Endothelial cell of umbilical vein (primary cell): ENCODE results near the gene KRTAP5-2. TPM values are rescaled to one million over a fixed set of nuclear protein-coding genes. Genes with fewer than 3 reads are reported as not detected.

Experiments
- BruUV-seq: library from RNA; stranded (reverse); fragments of 400-500 nt; replicated peaks from 2 replicates; lab custom pipeline; 2021; lab: Mats Ljungman, UMichigan
- CTCF ChIA-PET: fragments of 300-600, 350-600 bp; sonication (Branson Sonifier 250); formaldehyde crosslinking; loops from one replicate; lab custom pipeline; 2021; ENCODE audit warnings: antibody characterized with exemption, inconsistent platforms; lab: Charles Lee
- POLR2A ChIA-PET: fragments of 300-600, 350-600 bp; sonication (Branson Sonifier 250); formaldehyde crosslinking; loops from one replicate; lab custom pipeline; 2021; ENCODE audit warnings: antibody characterized with exemption, inconsistent platforms; lab: Charles Lee
- DNase-seq: peaks from one replicate; pipeline ENCODE4 v3.0.0-alpha.2; 2011; ENCODE audit warnings: low read depth, low spot score
- FAIRE-seq: peaks from 2 replicates; lab custom pipeline; 2011; peaks lifted over from hg19 to GRCh38; lab: Jason Lieb, UNC
- H2AFZ ChIP-seq: 2 replicates; pipeline ENCODE4 v1.6.0; 2012; ENCODE audit warnings: low read depth, low read length, control low read depth, inconsistent platforms
- H3K27ac ChIP-seq: 2 replicates; pipeline ENCODE4 v1.5.1; 2011; ENCODE audit warnings: low read depth, mild to moderate bottlenecking, control low read depth, low read length, moderate library complexity; ENCODE audit not compliant: insufficient read depth
- H3K27me3 ChIP-seq, 2 experiments: 2 replicates each; pipeline versions ENCODE4 v1.6.0 to v1.6.1; 2011; ENCODE audit warnings: low read length in 2 of 2, mixed read lengths in 1 of 2; ENCODE audit not compliant: control insufficient read depth in 2 of 2, insufficient read depth in 2 of 2
- H3K36me3 ChIP-seq, 2 experiments: 2 replicates in 1 of 2; 3 replicates in 1 of 2; pipeline ENCODE4 v1.5.1; 2011; ENCODE audit warnings: low read length in 2 of 2, mild to moderate bottlenecking in 1 of 2, moderate library complexity in 1 of 2; ENCODE audit not compliant: control insufficient read depth in 2 of 2, insufficient read depth in 2 of 2; ENCODE audit errors: extremely low read depth in 1 of 2
- H3K4me1 ChIP-seq: 3 replicates; pipeline ENCODE4 v1.5.1; 2011; ENCODE audit warnings: mild to moderate bottlenecking, low read length; ENCODE audit not compliant: control insufficient read depth, insufficient read depth; ENCODE audit errors: extremely low read depth
- H3K4me2 ChIP-seq: 2 replicates; pipeline ENCODE4 v1.6.1; 2011; ENCODE audit warnings: low read length, control low read depth, mixed read lengths; ENCODE audit not compliant: insufficient read depth
- H3K4me3 ChIP-seq, 3 experiments: fragments of 200-600 bp in 1 of 3; sonication (generic), shearing (Covaris generic) in 1 of 3; replicated peaks in 1 of 3; 2 replicates each; pipeline ENCODE4 v1.5.1; 2011 to 2016; ENCODE audit warnings: control low read depth in 3 of 3, low read length in 3 of 3, mild to moderate bottlenecking in 2 of 3, inconsistent platforms in 1 of 3, low read depth in 1 of 3, moderate library complexity in 1 of 3; ENCODE audit not compliant: insufficient read depth in 1 of 3
- H3K79me2 ChIP-seq: 2 replicates; pipeline ENCODE4 v1.6.0; 2012; ENCODE audit warnings: low read length, inconsistent platforms; ENCODE audit not compliant: control insufficient read depth, insufficient read depth
- H3K9ac ChIP-seq: replicated peaks from 2 replicates; pipeline ENCODE3; 2011; ENCODE audit warnings: low read length, control low read depth; ENCODE audit not compliant: insufficient read depth; ENCODE audit errors: extremely low read depth
- H3K9me1 ChIP-seq: replicated peaks from 3 replicates; pipeline ENCODE4 v1.6.0; 2011; ENCODE audit warnings: mild to moderate bottlenecking, low read length; ENCODE audit not compliant: control insufficient read depth, insufficient read depth; ENCODE audit errors: extremely low read depth
- H3K9me3 ChIP-seq: replicated peaks from 2 replicates; pipeline ENCODE4 v1.5.1; 2012; ENCODE audit warnings: low read length, inconsistent platforms; ENCODE audit not compliant: control insufficient read depth, insufficient read depth
- H4K20me1 ChIP-seq: replicated peaks from 2 replicates; pipeline ENCODE3; 2011; ENCODE audit warnings: mild to moderate bottlenecking, low read length; ENCODE audit not compliant: control insufficient read depth, insufficient read depth; ENCODE audit errors: extremely low read depth
- EZH2 ChIP-seq: IDR thresholded peaks from 2 replicates; pipeline ENCODE4 v1.6.1; 2012; ENCODE audit warnings: borderline replicate concordance, low read depth, mild to moderate bottlenecking, moderate library complexity, low read length, inconsistent platforms; ENCODE audit not compliant: severe bottlenecking
- FOS ChIP-seq: IDR thresholded peaks from 2 replicates; pipeline ENCODE4 v1.6.1; 2011; ENCODE audit warnings: mild to moderate bottlenecking, low read length, moderate library complexity, borderline replicate concordance; ENCODE audit not compliant: insufficient read depth
- GATA2 ChIP-seq: IDR thresholded peaks from 2 replicates; pipeline ENCODE4 v1.7.0; 2011; ENCODE audit warnings: low read depth, mild to moderate bottlenecking, moderate library complexity, mixed read lengths, low read length; ENCODE audit not compliant: insufficient read length, insufficient read depth
- JUN ChIP-seq: IDR thresholded peaks from 2 replicates; pipeline ENCODE4 v1.6.1; 2011; ENCODE audit warnings: borderline replicate concordance, low read depth; ENCODE audit not compliant: insufficient read length, insufficient read depth
- MAX ChIP-seq: IDR thresholded peaks from 2 replicates; pipeline ENCODE4 v1.6.1; 2011; ENCODE audit not compliant: insufficient read depth, insufficient read length
- MYC ChIP-seq: IDR thresholded peaks from one replicate; pipeline ENCODE4 v1.6.1; 2011; ENCODE audit warnings: mild to moderate bottlenecking, low read depth, low read length
- POLR2A ChIP-seq: IDR thresholded peaks from 2 replicates; pipeline ENCODE4 v1.6.1; 2012; ENCODE audit warnings: low read depth, mild to moderate bottlenecking, control low read depth, low read length
- POLR2AphosphoS5 ChIP-seq: IDR thresholded peaks from 2 replicates; pipeline ENCODE4 v1.6.1; 2012; ENCODE audit warnings: low read depth, mild to moderate bottlenecking, control low read depth, low read length, moderate library complexity; ENCODE audit not compliant: insufficient read depth
- dilution Hi-C: fragments of 300-500 bp; cut with MboI; formaldehyde crosslinking; loops from one replicate; pipeline ENCODE4 v1.15.0; 2019; ENCODE audit warnings: low sequenced_read_pairs; ENCODE audit not compliant: extremely low pct_ligation_motif_present
- intact Hi-C: fragments of 100-400 bp; cut with micrococcal nuclease; formaldehyde crosslinking; loops from one replicate; pipeline ENCODE4 v1.10.0; 2022
- polyA plus RNA-seq, 4 experiments: library from polyadenylated mRNA; depleted of rRNA in 3 of 4; stranded (reverse) in 3 of 4; unstranded in 1 of 4; fragments of >200 nt; gene quantifications; 2 replicates each; pipeline versions ENCODE4 v1.2.1 to v1.2.3, GENCODE V29; 2011 to 2012; ENCODE audit warnings: missing spikeins in 1 of 4
- total RNA-seq: library from RNA; stranded (reverse); gene quantifications from 2 replicates; pipeline ENCODE4 v1.2.3, GENCODE V29; 2021
- TF ChIP-seq, protein P1 (sequence below), 2 donors: IDR thresholded peaks; 1 replicate in 1 of 2; 2 replicates in 1 of 2; pipeline ENCODE4 v1.5.1; 2011; ENCODE audit warnings: low read length in 2 of 2, mild to moderate bottlenecking in 2 of 2, moderate library complexity in 2 of 2, control low read depth in 1 of 2, inconsistent platforms in 1 of 2, low read depth in 1 of 2; ENCODE audit not compliant: insufficient read depth in 1 of 2; ENCODE audit errors: extremely low read depth in 1 of 2

Gene KRTAP5-2
- total and polyA plus RNA-seq, 2 donors (not counting 3 experiments of a cell fraction or from before 2014, with no cell fraction given): not detected

- ChIA-PET CTCF (interaction anchor here (0.5 to 1.6 kb wide), 5 partner anchors 13 to 231 kb away, joined by 3 to 4 read pairs (median 3); no protein-coding TSS in a partner anchor), POLR2A (no interaction called here)
- H3K9me1 ChIP-seq: no peaks in the 10 kb centered on the region
- no TSS peak for BruUV-seq
- no peak overlapping the region for H3K4me3 ChIP-seq
- no peak for TF ChIP-seq JUN
- no peak for TF ChIP-seq EZH2
- TF ChIP-seq GATA2: no peak
- TF ChIP-seq POLR2AphosphoS5: no peak
- no peak for TF ChIP-seq MAX
- TF ChIP-seq POLR2A: no peak
- TF ChIP-seq FOS: no peak
- no peak for TF ChIP-seq MYC
- TF ChIP-seq, protein P1, sequence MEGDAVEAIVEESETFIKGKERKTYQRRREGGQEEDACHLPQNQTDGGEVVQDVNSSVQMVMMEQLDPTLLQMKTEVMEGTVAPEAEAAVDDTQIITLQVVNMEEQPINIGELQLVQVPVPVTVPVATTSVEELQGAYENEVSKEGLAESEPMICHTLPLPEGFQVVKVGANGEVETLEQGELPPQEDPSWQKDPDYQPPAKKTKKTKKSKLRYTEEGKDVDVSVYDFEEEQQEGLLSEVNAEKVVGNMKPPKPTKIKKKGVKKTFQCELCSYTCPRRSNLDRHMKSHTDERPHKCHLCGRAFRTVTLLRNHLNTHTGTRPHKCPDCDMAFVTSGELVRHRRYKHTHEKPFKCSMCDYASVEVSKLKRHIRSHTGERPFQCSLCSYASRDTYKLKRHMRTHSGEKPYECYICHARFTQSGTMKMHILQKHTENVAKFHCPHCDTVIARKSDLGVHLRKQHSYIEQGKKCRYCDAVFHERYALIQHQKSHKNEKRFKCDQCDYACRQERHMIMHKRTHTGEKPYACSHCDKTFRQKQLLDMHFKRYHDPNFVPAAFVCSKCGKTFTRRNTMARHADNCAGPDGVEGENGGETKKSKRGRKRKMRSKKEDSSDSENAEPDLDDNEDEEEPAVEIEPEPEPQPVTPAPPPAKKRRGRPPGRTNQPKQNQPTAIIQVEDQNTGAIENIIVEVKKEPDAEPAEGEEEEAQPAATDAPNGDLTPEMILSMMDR (IDR thresholded peaks at IDR 0.05; ENCODE audit: extremely low read depth in 1 of 2, insufficient read depth in 1 of 2, low read depth in 1 of 2, low read length in 2 of 2): no peak
- no peak for FAIRE-seq
- no peak for DNase-seq
- H3K79me2 ChIP-seq: no peaks in the 10 kb centered on the region
- no peak overlapping the region for H3K4me2 ChIP-seq
- no peaks in the 10 kb centered on the region for H3K27me3 ChIP-seq
- no peak overlapping the region for H3K27ac ChIP-seq
- no peak overlapping the region for H2AFZ ChIP-seq
- H4K20me1 ChIP-seq: no peaks in the 10 kb centered on the region
- no peaks in the 10 kb centered on the region for H3K9me3 ChIP-seq
- dilution Hi-C loops: no loop called here
- H3K4me1 ChIP-seq: no peaks in the 10 kb centered on the region
- intact Hi-C loops: no loop called here
- H3K9ac ChIP-seq: no peak overlapping the region
- H3K36me3 ChIP-seq: no peaks in the 10 kb centered on the region
These were observed 47.3 kb upstream of the KRTAP5-2 start for GRCh38 chr11:1645357-1645821.
